K562 (cell line): ENCODE results near the gene XRN1. TPM values are rescaled to one million over a fixed set of nuclear protein-coding genes. Genes with fewer than 3 reads are reported as not detected.
"Not testable (repeated sequence)": the region's sequence is repeated elsewhere in the genome, so short reads cannot be mapped to it uniquely, and the experiment has no call there.

Experiments used
- ATAC-seq: fragments of 200-7000 bp; cut with Tn5 transposase; 3 replicates; pipeline ENCODE4 v1.9.1; 2020; ENCODE audit warnings: moderate library complexity
- BruUV-seq: library from RNA; stranded (reverse); fragments of 400-500 nt; replicated peaks from 2 replicates; lab custom pipeline; 2021; lab: Mats Ljungman, UMichigan
- CTCF ChIA-PET: fragments of 300-600 bp; formaldehyde crosslinking; extraction: SDS; loops from one replicate; lab custom pipeline; 2021; ENCODE audit warnings: low intra/inter-chr PET ratio; lab: Yijun Ruan, JAX
- POLR2A ChIA-PET: fragments of 300-600, 350-650 bp; sonication (Branson Sonifier 250); formaldehyde crosslinking; extraction: SDS; loops from one replicate; lab custom pipeline; 2021; ENCODE audit warnings: antibody characterized with exemption, inconsistent platforms; lab: Yijun Ruan, JAX
- DNase-seq, 4 experiments: peaks; one replicate each; pipeline versions ENCODE4 v3.0.0 to v3.0.0-alpha.2; 2011 to 2018; ENCODE audit warnings: low spot score in 3 of 4, mixed read lengths in 3 of 4; ENCODE audit errors: extremely low read depth in 1 of 4
- FAIRE-seq: peaks from 2 replicates; lab custom pipeline; 2011; peaks lifted over from hg19 to GRCh38; lab: Jason Lieb, UNC
- H2AFZ ChIP-seq: 2 replicates; pipeline ENCODE4 v1.6.0; 2011; ENCODE audit warnings: low read depth, low read length, control low read depth, inconsistent platforms
- H3K27ac ChIP-seq: fragments of 200-600 bp; 3 replicates; pipeline ENCODE4 v1.8.0; 2011; ENCODE audit warnings: low read depth, mild to moderate bottlenecking, control low read depth, inconsistent platforms, low read length, moderate library complexity, mixed read lengths; ENCODE audit errors: extremely low read depth
- H3K27me3 ChIP-seq, 2 experiments: fragments of 300-600 bp in 1 of 2; 2 replicates in 1 of 2; 3 replicates in 1 of 2; pipeline versions ENCODE4 v1.6.0 to v1.8.0; 2011; ENCODE audit warnings: inconsistent platforms in 2 of 2, low read length in 2 of 2, mild to moderate bottlenecking in 1 of 2, mixed read lengths in 1 of 2, moderate library complexity in 1 of 2; ENCODE audit not compliant: control insufficient read depth in 2 of 2, insufficient read depth in 2 of 2
- H3K36me3 ChIP-seq: fragments of 300-600 bp; 3 replicates; pipeline ENCODE4 v1.8.0; 2011; ENCODE audit warnings: mild to moderate bottlenecking, low read length, inconsistent platforms; ENCODE audit not compliant: control insufficient read depth, insufficient read depth
- H3K4me1 ChIP-seq, 2 experiments: fragments of 200-600 bp in 1 of 2; replicated peaks in 1 of 2; 2 replicates in 1 of 2; 3 replicates in 1 of 2; pipeline versions ENCODE4 v1.5.1 to v1.8.0; 2011; ENCODE audit warnings: inconsistent platforms in 2 of 2, low read length in 2 of 2, mild to moderate bottlenecking in 1 of 2, mixed read lengths in 1 of 2, moderate library complexity in 1 of 2; ENCODE audit not compliant: control insufficient read depth in 2 of 2, insufficient read depth in 2 of 2
- H3K4me2 ChIP-seq: 2 replicates; pipeline ENCODE4 v1.6.1; 2011; ENCODE audit warnings: low read length, control low read depth, inconsistent platforms, mixed read lengths; ENCODE audit not compliant: insufficient read depth
- H3K4me3 ChIP-seq: fragments of 200-600 bp; sonication (generic), shearing (Covaris generic); 2 replicates; pipeline ENCODE4 v1.5.1; 2016; ENCODE audit warnings: control low read depth, inconsistent platforms
- H3K79me2 ChIP-seq: fragments of 200-600 bp; 3 replicates; pipeline ENCODE4 v1.8.0; 2011; ENCODE audit warnings: low read length, inconsistent platforms; ENCODE audit not compliant: control insufficient read depth, insufficient read depth
- H3K9ac ChIP-seq, 2 experiments: 2 replicates each; pipeline versions ENCODE4 v1.6.0 to v1.6.1; 2011; ENCODE audit warnings: low read depth in 2 of 2, low read length in 2 of 2, control low read depth in 1 of 2, inconsistent platforms in 1 of 2, mild to moderate bottlenecking in 1 of 2, mixed read lengths in 1 of 2; ENCODE audit not compliant: insufficient read depth in 1 of 2
- H3K9me1 ChIP-seq: one replicate; pipeline ENCODE4 v1.6.0; 2011; ENCODE audit warnings: inconsistent platforms, mild to moderate bottlenecking, low read length, moderate library complexity; ENCODE audit not compliant: control insufficient read depth, insufficient read depth
- H3K9me3 ChIP-seq: replicated peaks from 2 replicates; pipeline ENCODE4 v1.5.1; 2011; ENCODE audit warnings: low read depth, low read length, inconsistent platforms; ENCODE audit not compliant: control insufficient read depth, insufficient read depth
- H4K20me1 ChIP-seq: replicated peaks from 2 replicates; pipeline ENCODE4 v1.6.1; 2011; ENCODE audit warnings: low read length, inconsistent platforms, mixed read lengths; ENCODE audit not compliant: control insufficient read depth, insufficient read depth
- CREBBP ChIP-seq: IDR thresholded peaks from one replicate; pipeline ENCODE4 v1.6.1; 2012; ENCODE audit warnings: low read depth, mild to moderate bottlenecking, control low read depth, inconsistent platforms, low read length
- GABPB2 ChIP-seq: fragments of 250-450 bp; sonication (Bioruptor Pico); conservative IDR thresholded peaks from 2 replicates; pipeline ENCODE4 v1.5.1; 2021; ENCODE audit warnings: mild to moderate bottlenecking
- ZNF707 ChIP-seq: fragments of 250-450 bp; sonication (Bioruptor Pico); conservative IDR thresholded peaks from 2 replicates; pipeline ENCODE4 v1.8.0; 2022; ENCODE audit warnings: inconsistent platforms, mild to moderate bottlenecking, moderate library complexity
- WGBS: fragments of 100-300 bp; shearing (Covaris generic); methylation state at CpG from one replicate; pipeline ENCODE4 v1.1.6; 2016; ENCODE audit warnings: low coverage, mixed read lengths; ENCODE audit not compliant: insufficient coverage; ENCODE audit errors: missing lambda C conversion rate; 5-methylcytosine and 5-hydroxymethylcytosine counted together
- in situ Hi-C: fragments of 300-500 bp; cut with MboI; formaldehyde crosslinking; loops from 4 replicates; pipeline ENCODE4 v1.15.0; 2018; ENCODE audit warnings: inconsistent platforms, mixed read lengths
- intact Hi-C: fragments of 100-400 bp; cut with micrococcal nuclease; formaldehyde crosslinking; loops from 2 replicates; pipeline ENCODE4 v1.14.2; 2022
- polyA plus RNA-seq, 8 experiments: library from polyadenylated mRNA; depleted of rRNA in 4 of 8; stranded (reverse) in 5 of 8; unstranded in 3 of 8; fragments of >200 nt; fragmentation: Nextera tagmentation in 2 of 8; fragmentation: Illumina TruSeq in 1 of 8; extraction: Ambion mirVana in 2 of 8; extraction: Trizol in 1 of 8; gene quantifications; 2 replicates each; pipeline versions ENCODE4 v1.2.1 to v1.2.3, GENCODE V29; 2011 to 2014; ENCODE audit warnings: inconsistent platforms in 1 of 8, missing spikeins in 1 of 8
- total RNA-seq, 7 experiments: library from RNA; depleted of rRNA in 6 of 7; stranded (reverse); fragments of >200 nt in 6 of 7; fragmentation: Illumina TruSeq in 2 of 7; extraction: Trizol in 2 of 7; gene quantifications; 2 replicates each; pipeline versions ENCODE4 v1.2.1 to v1.2.3, GENCODE V29; 2011 to 2021; ENCODE audit warnings: low replicate concordance in 1 of 7
- TF ChIP-seq, protein P1 (sequence below): fragments of 450-650 bp; IDR thresholded peaks from 2 replicates; pipeline ENCODE4 v1.6.1; 2016; ENCODE audit warnings: low read depth

XRN1 gene
- total and polyA plus RNA-seq, 9 of the 15 experiments (the other 6 are each of a cell fraction or from before 2014, with no cell fraction given) = 3.1 to 28.4 (median 17.2) TPM

DNA sequence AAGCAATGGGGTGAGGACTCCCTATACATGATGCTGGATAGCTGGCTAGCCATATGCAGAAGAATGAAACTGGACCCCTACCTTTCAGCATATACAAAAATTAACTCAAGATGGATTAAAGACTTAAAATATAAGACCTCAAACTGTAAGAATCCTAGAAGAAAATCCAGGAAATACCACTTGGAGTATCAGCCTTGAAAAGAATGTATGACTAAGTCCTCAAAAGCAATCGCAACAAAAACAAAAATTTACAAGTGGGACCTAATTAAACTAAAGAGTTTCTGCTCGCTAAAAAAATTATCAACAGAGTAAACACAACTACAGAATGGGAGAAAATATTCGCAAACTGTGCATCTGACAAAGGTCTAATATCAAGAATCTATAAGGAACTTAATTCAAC is 94.3 kb downstream of the XRN1 start (continued):
- TF ChIP-seq, protein P1, sequence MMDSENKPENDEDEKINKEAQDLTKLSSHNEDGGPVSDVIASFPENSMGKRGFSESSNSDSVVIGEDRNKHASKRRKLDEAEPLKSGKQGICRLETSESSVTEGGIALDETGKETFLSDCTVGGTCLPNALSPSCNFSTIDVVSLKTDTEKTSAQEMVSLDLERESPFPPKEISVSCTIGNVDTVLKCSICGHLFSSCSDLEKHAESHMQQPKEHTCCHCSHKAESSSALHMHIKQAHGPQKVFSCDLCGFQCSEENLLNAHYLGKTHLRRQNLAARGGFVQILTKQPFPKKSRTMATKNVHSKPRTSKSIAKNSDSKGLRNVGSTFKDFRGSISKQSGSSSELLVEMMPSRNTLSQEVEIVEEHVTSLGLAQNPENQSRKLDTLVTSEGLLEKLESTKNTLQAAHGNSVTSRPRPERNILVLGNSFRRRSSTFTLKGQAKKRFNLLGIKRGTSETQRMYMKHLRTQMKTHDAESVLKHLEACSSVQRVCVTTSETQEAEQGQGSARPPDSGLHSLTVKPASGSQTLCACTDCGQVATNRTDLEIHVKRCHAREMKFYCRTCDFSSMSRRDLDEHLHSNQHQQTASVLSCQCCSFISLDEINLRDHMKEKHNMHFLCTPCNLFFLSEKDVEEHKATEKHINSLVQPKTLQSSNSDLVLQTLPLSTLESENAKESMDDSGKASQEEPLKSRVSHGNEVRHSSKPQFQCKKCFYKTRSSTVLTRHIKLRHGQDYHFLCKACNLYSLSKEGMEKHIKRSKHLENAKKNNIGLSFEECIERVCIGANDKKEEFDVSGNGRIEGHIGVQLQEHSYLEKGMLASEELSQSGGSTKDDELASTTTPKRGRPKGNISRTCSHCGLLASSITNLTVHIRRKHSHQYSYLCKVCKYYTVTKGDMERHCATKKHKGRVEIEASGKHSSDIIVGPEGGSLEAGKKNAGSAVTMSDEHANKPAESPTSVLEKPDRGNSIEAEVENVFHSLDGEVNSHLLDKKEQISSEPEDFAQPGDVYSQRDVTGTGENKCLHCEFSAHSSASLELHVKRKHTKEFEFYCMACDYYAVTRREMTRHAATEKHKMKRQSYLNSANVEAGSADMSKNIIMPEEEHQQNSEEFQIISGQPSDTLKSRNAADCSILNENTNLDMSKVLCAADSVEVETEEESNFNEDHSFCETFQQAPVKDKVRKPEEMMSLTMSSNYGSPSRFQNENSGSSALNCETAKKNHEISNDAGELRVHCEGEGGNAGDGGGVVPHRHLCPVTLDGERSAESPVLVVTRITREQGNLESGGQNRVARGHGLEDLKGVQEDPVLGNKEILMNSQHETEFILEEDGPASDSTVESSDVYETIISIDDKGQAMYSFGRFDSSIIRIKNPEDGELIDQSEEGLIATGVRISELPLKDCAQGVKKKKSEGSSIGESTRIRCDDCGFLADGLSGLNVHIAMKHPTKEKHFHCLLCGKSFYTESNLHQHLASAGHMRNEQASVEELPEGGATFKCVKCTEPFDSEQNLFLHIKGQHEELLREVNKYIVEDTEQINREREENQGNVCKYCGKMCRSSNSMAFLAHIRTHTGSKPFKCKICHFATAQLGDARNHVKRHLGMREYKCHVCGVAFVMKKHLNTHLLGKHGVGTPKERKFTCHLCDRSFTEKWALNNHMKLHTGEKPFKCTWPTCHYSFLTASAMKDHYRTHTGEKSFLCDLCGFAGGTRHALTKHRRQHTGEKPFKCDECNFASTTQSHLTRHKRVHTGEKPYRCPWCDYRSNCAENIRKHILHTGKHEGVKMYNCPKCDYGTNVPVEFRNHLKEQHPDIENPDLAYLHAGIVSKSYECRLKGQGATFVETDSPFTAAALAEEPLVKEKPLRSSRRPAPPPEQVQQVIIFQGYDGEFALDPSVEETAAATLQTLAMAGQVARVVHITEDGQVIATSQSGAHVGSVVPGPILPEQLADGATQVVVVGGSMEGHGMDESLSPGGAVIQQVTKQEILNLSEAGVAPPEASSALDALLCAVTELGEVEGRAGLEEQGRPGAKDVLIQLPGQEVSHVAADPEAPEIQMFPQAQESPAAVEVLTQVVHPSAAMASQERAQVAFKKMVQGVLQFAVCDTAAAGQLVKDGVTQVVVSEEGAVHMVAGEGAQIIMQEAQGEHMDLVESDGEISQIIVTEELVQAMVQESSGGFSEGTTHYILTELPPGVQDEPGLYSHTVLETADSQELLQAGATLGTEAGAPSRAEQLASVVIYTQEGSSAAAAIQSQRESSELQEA = no peak
- TF ChIP-seq GABPB2 (no peak), CREBBP (no peak), ZNF707 (CRISPR knock-in tag) (no peak)

DNA sequence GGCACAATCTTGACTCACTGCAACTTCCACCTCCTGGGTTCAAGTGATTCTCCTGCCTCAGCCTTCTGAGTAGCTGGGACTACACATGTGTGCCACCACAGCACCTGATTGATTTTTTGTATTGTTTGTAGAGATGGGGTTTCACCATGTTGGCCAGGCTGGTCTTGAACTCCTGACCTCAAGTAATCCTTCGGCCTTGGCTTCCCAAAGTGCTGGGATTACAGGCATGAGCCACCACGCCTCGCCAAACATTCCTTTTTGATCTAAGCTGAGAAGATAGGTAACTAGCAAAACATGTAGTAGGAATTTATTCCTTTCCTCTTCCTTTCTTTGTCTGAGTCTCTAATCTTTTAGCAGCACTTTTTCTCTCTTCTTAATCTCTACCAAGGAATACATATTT is 95.1 kb downstream of the XRN1 start:
- H2AFZ ChIP-seq, H3K27me3 ChIP-seq, ATAC-seq, H3K4me3 ChIP-seq, H3K9ac ChIP-seq, POLR2A ChIA-PET, DNase-seq, H3K4me1 ChIP-seq, H3K79me2 ChIP-seq, H4K20me1 ChIP-seq, intact Hi-C loops, H3K27ac ChIP-seq, in situ Hi-C loops, H3K9me1 ChIP-seq, H3K4me2 ChIP-seq, BruUV-seq, FAIRE-seq, H3K9me3 ChIP-seq, CTCF ChIA-PET: not testable (repeated sequence)
- peaks cover 51% of the 10 kb centered on the region for H3K36me3 ChIP-seq
- WGBS = 87% methylated on average over 3 of the region's 3 CpGs
